Measurements from ENCODE around the gene IL1R1.

Gene IL1R1

GRCh38 chr2:102191501-102191900 is 49.0 kb downstream of the IL1R1 start:
- Histone ChIP-seq H2AFZ (ENCODE audit: low read depth, low read length) (no peak overlapping the region), H3K4me1 (ENCODE audit: insufficient read depth, low read length) (no peaks in the 10 kb centered on the region), H3K27ac (ENCODE audit: low read length) (no peak overlapping the region), H3K27me3 (ENCODE audit: insufficient read depth, low read length, poor library complexity) (peaks cover 1% of the 10 kb centered on the region), H3K79me2 (ENCODE audit: insufficient read depth, low read length) (no peaks in the 10 kb centered on the region), H3K9ac (ENCODE audit: low read depth, low read length) (no peak overlapping the region), H3K36me3 (ENCODE audit: insufficient read depth, low read length) (no peaks in the 10 kb centered on the region), H3K4me3 (ENCODE audit: low read depth in 1 of 2, low read length in 2 of 2) (no peak overlapping the region), H4K20me1 (ENCODE audit: insufficient read depth, low read length) (no peaks in the 10 kb centered on the region), H3K4me2 (ENCODE audit: insufficient read depth, low read length) (no peak overlapping the region), H3K9me3 (ENCODE audit: insufficient read depth, low read length, severe bottlenecking) (no peaks in the 10 kb centered on the region)
- TF ChIP-seq EZH2 (IDR thresholded peaks at IDR 0.05; ENCODE audit: borderline replicate concordance, low read depth, low read length, severe bottlenecking) (no peak), CTCF (IDR thresholded peaks at IDR 0.05; ENCODE audit: borderline replicate concordance, extremely low read depth, low read length, poor library complexity, severe bottlenecking) (no peak)
- DNase-seq: no peak
- ATAC-seq (ENCODE audit: insufficient read depth, low read depth): no peak

GRCh38 chr2:102193074-102193473 is 50.5 kb downstream of the IL1R1 start:
- no peaks in the 10 kb centered on the region for H3K36me3 ChIP-seq (ENCODE audit: insufficient read depth, low read length)
- no peak overlapping the region for H3K4me3 ChIP-seq (ENCODE audit: low read depth in 1 of 2, low read length in 2 of 2)
- no peaks in the 10 kb centered on the region for H3K4me1 ChIP-seq (ENCODE audit: insufficient read depth, low read length)
- no peak overlapping the region for H3K9ac ChIP-seq (ENCODE audit: low read depth, low read length)
- H3K27ac ChIP-seq (ENCODE audit: low read length): no peak overlapping the region
- H3K27me3 ChIP-seq (ENCODE audit: insufficient read depth, low read length, poor library complexity): peaks cover 2% of the 10 kb centered on the region
- no peak overlapping the region for H2AFZ ChIP-seq (ENCODE audit: low read depth, low read length)
- ATAC-seq (ENCODE audit: insufficient read depth, low read depth): no peak
- H3K79me2 ChIP-seq (ENCODE audit: insufficient read depth, low read length): no peaks in the 10 kb centered on the region
- no peak overlapping the region for H3K4me2 ChIP-seq (ENCODE audit: insufficient read depth, low read length)
- no peaks in the 10 kb centered on the region for H3K9me3 ChIP-seq (ENCODE audit: insufficient read depth, low read length, severe bottlenecking)
- DNase-seq: no peak
- TF ChIP-seq CTCF (IDR thresholded peaks at IDR 0.05; ENCODE audit: borderline replicate concordance, extremely low read depth, low read length, poor library complexity, severe bottlenecking) (no peak), EZH2 (IDR thresholded peaks at IDR 0.05; ENCODE audit: borderline replicate concordance, low read depth, low read length, severe bottlenecking) (no peak)
- H4K20me1 ChIP-seq (ENCODE audit: insufficient read depth, low read length): no peaks in the 10 kb centered on the region

GRCh38 chr2:102194609-102195268 is 52.2 kb downstream of the IL1R1 start:
- no peak for DNase-seq
- Histone ChIP-seq H3K27ac (ENCODE audit: low read length) (no peak overlapping the region), H3K36me3 (ENCODE audit: insufficient read depth, low read length) (no peaks in the 10 kb centered on the region), H2AFZ (ENCODE audit: low read depth, low read length) (no peak overlapping the region), H3K79me2 (ENCODE audit: insufficient read depth, low read length) (no peaks in the 10 kb centered on the region), H3K4me2 (ENCODE audit: insufficient read depth, low read length) (no peak overlapping the region), H3K9ac (ENCODE audit: low read depth, low read length) (no peak overlapping the region), H3K9me3 (ENCODE audit: insufficient read depth, low read length, severe bottlenecking) (no peaks in the 10 kb centered on the region), H3K27me3 (ENCODE audit: insufficient read depth, low read length, poor library complexity) (peaks cover 2% of the 10 kb centered on the region), H3K4me1 (ENCODE audit: insufficient read depth, low read length) (no peaks in the 10 kb centered on the region), H4K20me1 (ENCODE audit: insufficient read depth, low read length) (no peaks in the 10 kb centered on the region), H3K4me3 (ENCODE audit: low read depth in 1 of 2, low read length in 2 of 2) (no peak overlapping the region)
- ATAC-seq (ENCODE audit: insufficient read depth, low read depth): no peak
- TF ChIP-seq EZH2 (IDR thresholded peaks at IDR 0.05; ENCODE audit: borderline replicate concordance, low read depth, low read length, severe bottlenecking) (no peak), CTCF (IDR thresholded peaks at IDR 0.05; ENCODE audit: borderline replicate concordance, extremely low read depth, low read length, poor library complexity, severe bottlenecking) (no peak)

All from DND-41 (cell line).